Astrocyte (in vitro differentiated cells and primary cell): ENCODE results near the gene VSTM2L. TPM values are rescaled to one million over a fixed set of nuclear protein-coding genes. Genes with fewer than 3 reads are reported as not detected.

Experiments used
- DNase-seq: peaks from one replicate; pipeline ENCODE4 v3.0.0-alpha.2; 2010; ENCODE audit warnings: low read depth
- FAIRE-seq: peaks from 2 replicates; lab custom pipeline; 2011; peaks lifted over from hg19 to GRCh38; lab: Jason Lieb, UNC
- H2AFZ ChIP-seq: 2 replicates; pipeline ENCODE4 v1.6.0; 2012; ENCODE audit warnings: low read depth, low read length, inconsistent platforms
- H3K27ac ChIP-seq: 2 replicates; pipeline ENCODE4 v1.5.1; 2011; ENCODE audit warnings: low read depth, low read length, inconsistent platforms
- H3K27me3 ChIP-seq: 2 replicates; pipeline ENCODE4 v1.6.0; 2011; ENCODE audit warnings: low read length, inconsistent platforms; ENCODE audit not compliant: insufficient read depth
- H3K36me3 ChIP-seq: 2 replicates; pipeline ENCODE4 v1.5.1; 2011; ENCODE audit warnings: low read length, inconsistent platforms; ENCODE audit not compliant: insufficient read depth
- H3K4me1 ChIP-seq: 2 replicates; pipeline ENCODE4 v1.5.1; 2011; ENCODE audit warnings: low read length, inconsistent platforms; ENCODE audit not compliant: insufficient read depth
- H3K4me2 ChIP-seq: 2 replicates; pipeline ENCODE4 v1.6.0; 2012; ENCODE audit warnings: low read length, inconsistent platforms
- H3K4me3 ChIP-seq: 2 replicates; pipeline ENCODE4 v1.5.1; 2011; ENCODE audit warnings: low read depth, mild to moderate bottlenecking, low read length, inconsistent platforms; ENCODE audit not compliant: insufficient read depth
- H3K79me2 ChIP-seq: 2 replicates; pipeline ENCODE4 v1.6.0; 2012; ENCODE audit warnings: mild to moderate bottlenecking, low read length, inconsistent platforms; ENCODE audit not compliant: insufficient read depth
- H3K9ac ChIP-seq: 2 replicates; pipeline ENCODE4 v1.6.0; 2012; ENCODE audit warnings: mild to moderate bottlenecking, low read length, inconsistent platforms
- H3K9me3 ChIP-seq: 2 replicates; pipeline ENCODE4 v1.5.1; 2012; ENCODE audit warnings: low read depth, mild to moderate bottlenecking, low read length, inconsistent platforms; ENCODE audit not compliant: insufficient read depth
- H4K20me1 ChIP-seq: 2 replicates; pipeline ENCODE4 v1.6.0; 2012; ENCODE audit warnings: low read length, inconsistent platforms; ENCODE audit not compliant: insufficient read depth
- H3K27ac Mint-ChIP-seq: one replicate; pipeline ENCODE4 v1.8.0; 2021; ENCODE audit warnings: mild to moderate bottlenecking, mixed read lengths; ENCODE audit not compliant: unreplicated experiment
- H3K27me3 Mint-ChIP-seq: one replicate; pipeline ENCODE4 v1.8.0; 2021; ENCODE audit warnings: low read depth, mixed read lengths; ENCODE audit not compliant: unreplicated experiment
- H3K36me3 Mint-ChIP-seq: one replicate; pipeline ENCODE4 v1.8.0; 2021; ENCODE audit warnings: low read depth, mixed read lengths; ENCODE audit not compliant: unreplicated experiment
- H3K4me1 Mint-ChIP-seq: one replicate; pipeline ENCODE4 v1.8.0; 2021; ENCODE audit warnings: low read depth, mixed read lengths; ENCODE audit not compliant: unreplicated experiment
- H3K4me3 Mint-ChIP-seq: one replicate; pipeline ENCODE4 v1.8.0; 2021; ENCODE audit warnings: mild to moderate bottlenecking, moderate library complexity, mixed read lengths; ENCODE audit not compliant: unreplicated experiment
- H3K9me3 Mint-ChIP-seq: one replicate; pipeline ENCODE4 v1.8.0; 2021; ENCODE audit warnings: mild to moderate bottlenecking, mixed read lengths; ENCODE audit not compliant: unreplicated experiment
- CTCF ChIP-seq: IDR thresholded peaks from 2 replicates; pipeline ENCODE4 v1.5.1; 2011; ENCODE audit warnings: low read depth, mild to moderate bottlenecking, inconsistent platforms, low read length, moderate library complexity; ENCODE audit not compliant: insufficient read depth
- EZH2 ChIP-seq: IDR thresholded peaks from 2 replicates; pipeline ENCODE4 v1.6.1; 2012; ENCODE audit warnings: mild to moderate bottlenecking, low read length, inconsistent platforms; ENCODE audit not compliant: insufficient read depth
- total RNA-seq: library from RNA; stranded (reverse); gene quantifications from 2 replicates; pipeline ENCODE4 v1.2.1, GENCODE V29; 2021

Gene VSTM2L
- total RNA-seq, 1 donor from 2014 or later = 18.5 TPM

- no peaks in the 10 kb centered on the region for H3K27me3 ChIP-seq
- no peaks in the 10 kb centered on the region for H4K20me1 ChIP-seq
- no peak overlapping the region for H3K27ac Mint-ChIP-seq
- H2AFZ ChIP-seq = no peak overlapping the region
- no peaks in the 10 kb centered on the region for H3K4me1 ChIP-seq
- H3K4me3 ChIP-seq = no peak overlapping the region
- no peak for FAIRE-seq
- DNase-seq = no peak
- TF ChIP-seq EZH2 (no peak), CTCF (no peak)
- H3K9me3 Mint-ChIP-seq = peaks cover 5% of the 10 kb centered on the region
- H3K79me2 ChIP-seq = no peaks in the 10 kb centered on the region
- H3K36me3 ChIP-seq = no peaks in the 10 kb centered on the region
- no peak overlapping the region for H3K4me2 ChIP-seq
- H3K9me3 ChIP-seq = no peaks in the 10 kb centered on the region
- H3K4me3 Mint-ChIP-seq = no peak overlapping the region
- peaks cover 14% of the 10 kb centered on the region for H3K27me3 Mint-ChIP-seq
- H3K4me1 Mint-ChIP-seq = no peaks in the 10 kb centered on the region
- H3K27ac ChIP-seq = no peak overlapping the region
- peaks cover 6% of the 10 kb centered on the region for H3K36me3 Mint-ChIP-seq
- no peak overlapping the region for H3K9ac ChIP-seq
These were observed 36.0 kb downstream of the VSTM2L start for GRCh38 chr20:37938954-37939353.

GRCh38 chr20:37939701-37940560 lies 37.0 kb downstream of the VSTM2L start:
- Histone ChIP-seq H3K9ac (no peak overlapping the region), H2AFZ (no peak overlapping the region), H4K20me1 (no peaks in the 10 kb centered on the region), H3K36me3 (no peaks in the 10 kb centered on the region), H3K4me3 (no peak overlapping the region), H3K79me2 (no peaks in the 10 kb centered on the region), H3K9me3 (no peaks in the 10 kb centered on the region), H3K4me1 (no peaks in the 10 kb centered on the region), H3K27ac (no peak overlapping the region), H3K4me2 (no peak overlapping the region), H3K27me3 (no peaks in the 10 kb centered on the region)
- FAIRE-seq (no peak), DNase-seq (no peak)
- peaks cover 5% of the 10 kb centered on the region for H3K9me3 Mint-ChIP-seq
- peaks cover 6% of the 10 kb centered on the region for H3K36me3 Mint-ChIP-seq
- no peak overlapping the region for H3K4me3 Mint-ChIP-seq
- peaks cover 10% of the 10 kb centered on the region for H3K27me3 Mint-ChIP-seq
- no peak overlapping the region for H3K27ac Mint-ChIP-seq
- H3K4me1 Mint-ChIP-seq = no peaks in the 10 kb centered on the region
- no peak for TF ChIP-seq CTCF
- TF ChIP-seq EZH2 = no peak

GRCh38 chr20:37940858-37941257 lies 37.9 kb downstream of the VSTM2L start:
- FAIRE-seq (no peak), DNase-seq (no peak)
- Histone ChIP-seq H3K27me3 (no peaks in the 10 kb centered on the region), H3K4me3 (no peak overlapping the region), H3K27ac (no peak overlapping the region), H3K79me2 (no peaks in the 10 kb centered on the region), H2AFZ (no peak overlapping the region), H3K9me3 (no peaks in the 10 kb centered on the region), H4K20me1 (no peaks in the 10 kb centered on the region), H3K36me3 (no peaks in the 10 kb centered on the region), H3K9ac (no peak overlapping the region), H3K4me1 (no peaks in the 10 kb centered on the region), H3K4me2 (no peak overlapping the region)
- Mint-ChIP-seq H3K4me1 (no peaks in the 10 kb centered on the region), H3K4me3 (no peak overlapping the region), H3K9me3 (peaks cover 5% of the 10 kb centered on the region), H3K27me3 (peaks cover 10% of the 10 kb centered on the region), H3K36me3 (peaks cover 6% of the 10 kb centered on the region), H3K27ac (no peak overlapping the region)
- TF ChIP-seq CTCF (no peak), EZH2 (no peak)
